Smooth muscle cell (in vitro differentiated cells): ENCODE results near the gene CLECL1. TPM values are rescaled to one million over a fixed set of nuclear protein-coding genes. Genes with fewer than 3 reads are reported as not detected.

ENCODE experiments used
- DNase-seq: peaks from one replicate; lab custom pipeline; 2025; ENCODE audit not compliant: unreplicated experiment; lab: John Stamatoyannopoulos, UW
- H2AFZ ChIP-seq: fragments of 200-600 bp; sonication (generic); 2 replicates; pipeline ENCODE4 v1.6.0; 2016; ENCODE audit warnings: antibody characterized with exemption, low read depth, mild to moderate bottlenecking
- H3F3A ChIP-seq: fragments of 200-600 bp; sonication (generic); 2 replicates; pipeline ENCODE4 v1.6.0; 2017; ENCODE audit warnings: antibody characterized with exemption, low read depth
- H3K27ac ChIP-seq: fragments of 200-600 bp; sonication (generic); 2 replicates; pipeline ENCODE4 v1.5.1; 2016; ENCODE audit warnings: low read depth, mild to moderate bottlenecking
- H3K27me3 ChIP-seq: fragments of 200-600 bp; sonication (generic); 2 replicates; pipeline ENCODE4 v1.6.1; 2016; ENCODE audit warnings: low read depth, mild to moderate bottlenecking
- H3K36me3 ChIP-seq: fragments of 200-600 bp; sonication (generic); 2 replicates; pipeline ENCODE4 v1.5.1; 2016; ENCODE audit warnings: low read depth
- H3K4me1 ChIP-seq: fragments of 200-600 bp; sonication (generic); 2 replicates; pipeline ENCODE4 v1.5.1; 2016; ENCODE audit warnings: low read depth
- H3K4me2 ChIP-seq: fragments of 200-600 bp; sonication (generic); 2 replicates; pipeline ENCODE4 v1.6.0; 2016; ENCODE audit warnings: mild to moderate bottlenecking
- H3K4me3 ChIP-seq: fragments of 200-600 bp; sonication (generic); 2 replicates; pipeline ENCODE4 v1.5.1; 2016; ENCODE audit warnings: mild to moderate bottlenecking
- H3K79me2 ChIP-seq: fragments of 200-600 bp; sonication (generic); 2 replicates; pipeline ENCODE4 v1.6.0; 2016; ENCODE audit warnings: low read depth, mild to moderate bottlenecking
- H3K9ac ChIP-seq: fragments of 200-600 bp; sonication (generic); 2 replicates; pipeline ENCODE4 v1.6.0; 2016; ENCODE audit warnings: low read depth
- H3K9me3 ChIP-seq: fragments of 200-600 bp; sonication (generic); replicated peaks from 2 replicates; pipeline ENCODE4 v1.5.1; 2016; ENCODE audit warnings: low read depth
- H4K20me1 ChIP-seq: fragments of 200-600 bp; sonication (generic); 2 replicates; pipeline ENCODE4 v1.6.0; 2016; ENCODE audit warnings: low read depth
- WGBS: methylation state at CpG from one replicate; pipeline ENCODE4 v1.1.7; 2016; ENCODE audit warnings: low lambda C conversion rate; 5-methylcytosine and 5-hydroxymethylcytosine counted together
- polyA plus RNA-seq: library from polyadenylated mRNA; unstranded; fragments of >200 nt; fragmentation: Nextera tagmentation; extraction: Ambion mirVana; gene quantifications from 2 replicates; pipeline ENCODE4 v1.2.1, GENCODE V29; 2016
- total RNA-seq: library from RNA; depleted of rRNA; stranded (reverse); fragments of >200 nt; gene quantifications from 2 replicates; pipeline ENCODE4 v1.2.3, GENCODE V29; 2014
- TF ChIP-seq, protein P1 (sequence below): fragments of 200-600 bp; sonication (generic); IDR thresholded peaks from 2 replicates; pipeline ENCODE4 v1.5.1; 2017; ENCODE audit warnings: borderline replicate concordance, mild to moderate bottlenecking, antibody characterized with exemption; ENCODE audit not compliant: insufficient read depth, poor library complexity, severe bottlenecking

Gene CLECL1
- total and polyA plus RNA-seq, 2 experiments from 2014 or later: not detected

DNA sequence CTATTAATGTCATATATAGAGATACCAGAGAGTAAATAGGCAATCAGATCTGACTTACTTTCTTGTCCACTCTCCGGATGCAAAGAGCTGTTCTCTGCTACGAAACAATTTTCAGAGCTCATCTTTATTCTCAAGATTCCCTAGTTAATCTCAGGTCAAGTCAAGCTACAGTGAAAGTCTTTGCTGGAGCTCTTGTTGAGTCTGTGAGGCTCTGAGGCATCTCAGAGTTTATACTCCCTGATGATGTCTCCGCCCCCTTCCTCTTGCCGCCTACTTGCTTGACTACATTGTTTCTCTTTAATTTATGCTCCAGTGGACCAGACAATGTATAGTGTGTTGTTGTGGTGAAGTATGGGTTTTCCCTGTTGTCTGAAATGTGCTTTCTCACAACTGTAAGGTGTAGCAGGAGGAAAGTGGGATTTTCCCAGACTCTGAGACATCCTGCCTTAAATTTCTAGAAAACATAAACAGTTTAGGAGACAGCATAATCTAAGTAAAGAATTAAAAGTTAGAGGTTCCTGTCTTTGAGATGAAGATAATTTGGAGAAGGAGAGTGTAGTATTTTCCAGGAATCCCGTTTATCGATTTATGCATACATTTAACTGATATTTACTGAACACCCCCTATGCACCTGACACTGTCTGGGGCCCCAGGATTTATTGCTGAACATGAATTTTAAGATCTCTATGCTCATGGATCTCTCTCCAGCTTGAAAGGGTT is 28.0 kb upstream of the CLECL1 start, which contains the start of gene CD69:
Gene CD69, minus strand, starts transcription at position 203 of the 720 bp plus-strand sequence. Its CDS starts 81 bp downstream, at position 122.
- H3K9me3 ChIP-seq: no peaks in the 10 kb centered on the region
- no peak within 1 kb of the TSS for H3K4me3 ChIP-seq
- no peaks in the 10 kb centered on the region for H3K27me3 ChIP-seq
- H3K36me3 ChIP-seq: no peaks in the 10 kb centered on the region
- H3F3A ChIP-seq: no peaks in the 10 kb centered on the region
- TF ChIP-seq, protein P1, sequence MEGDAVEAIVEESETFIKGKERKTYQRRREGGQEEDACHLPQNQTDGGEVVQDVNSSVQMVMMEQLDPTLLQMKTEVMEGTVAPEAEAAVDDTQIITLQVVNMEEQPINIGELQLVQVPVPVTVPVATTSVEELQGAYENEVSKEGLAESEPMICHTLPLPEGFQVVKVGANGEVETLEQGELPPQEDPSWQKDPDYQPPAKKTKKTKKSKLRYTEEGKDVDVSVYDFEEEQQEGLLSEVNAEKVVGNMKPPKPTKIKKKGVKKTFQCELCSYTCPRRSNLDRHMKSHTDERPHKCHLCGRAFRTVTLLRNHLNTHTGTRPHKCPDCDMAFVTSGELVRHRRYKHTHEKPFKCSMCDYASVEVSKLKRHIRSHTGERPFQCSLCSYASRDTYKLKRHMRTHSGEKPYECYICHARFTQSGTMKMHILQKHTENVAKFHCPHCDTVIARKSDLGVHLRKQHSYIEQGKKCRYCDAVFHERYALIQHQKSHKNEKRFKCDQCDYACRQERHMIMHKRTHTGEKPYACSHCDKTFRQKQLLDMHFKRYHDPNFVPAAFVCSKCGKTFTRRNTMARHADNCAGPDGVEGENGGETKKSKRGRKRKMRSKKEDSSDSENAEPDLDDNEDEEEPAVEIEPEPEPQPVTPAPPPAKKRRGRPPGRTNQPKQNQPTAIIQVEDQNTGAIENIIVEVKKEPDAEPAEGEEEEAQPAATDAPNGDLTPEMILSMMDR: no peak
- H3K4me2 ChIP-seq: peak within 1 kb of the TSS; percentile 30
- H4K20me1 ChIP-seq: no peaks in the 10 kb centered on the region
- no peak within 1 kb of the TSS for H3K27ac ChIP-seq
- peaks cover 10% of the 10 kb centered on the region for H3K4me1 ChIP-seq
- DNase-seq: no peak
- 83% methylated on average over 6 of the region's 6 CpGs for WGBS
- no peaks in the 10 kb centered on the region for H3K79me2 ChIP-seq
- no peak within 1 kb of the TSS for H3K9ac ChIP-seq
- peak within 1 kb of the TSS; percentile 44 for H2AFZ ChIP-seq

- DNase-seq: no peak
- no peak overlapping the region for H3K4me2 ChIP-seq
- H3K36me3 ChIP-seq: no peaks in the 10 kb centered on the region
- H4K20me1 ChIP-seq: no peaks in the 10 kb centered on the region
- H3K9me3 ChIP-seq: no peaks in the 10 kb centered on the region
- H3K27me3 ChIP-seq: no peaks in the 10 kb centered on the region
- no peaks in the 10 kb centered on the region for H3F3A ChIP-seq
- H3K4me1 ChIP-seq: peaks cover 10% of the 10 kb centered on the region
- no peak overlapping the region for H3K4me3 ChIP-seq
- TF ChIP-seq, protein P1: no peak
- 96% methylated on average over 1 of the region's 1 CpG for WGBS
- no peaks in the 10 kb centered on the region for H3K79me2 ChIP-seq
- H2AFZ ChIP-seq: no peak overlapping the region
- no peak overlapping the region for H3K27ac ChIP-seq
- no peak overlapping the region for H3K9ac ChIP-seq
Measured at GRCh38 chr12:9760120-9760519, 27.2 kb upstream of the CLECL1 start.

DNA sequence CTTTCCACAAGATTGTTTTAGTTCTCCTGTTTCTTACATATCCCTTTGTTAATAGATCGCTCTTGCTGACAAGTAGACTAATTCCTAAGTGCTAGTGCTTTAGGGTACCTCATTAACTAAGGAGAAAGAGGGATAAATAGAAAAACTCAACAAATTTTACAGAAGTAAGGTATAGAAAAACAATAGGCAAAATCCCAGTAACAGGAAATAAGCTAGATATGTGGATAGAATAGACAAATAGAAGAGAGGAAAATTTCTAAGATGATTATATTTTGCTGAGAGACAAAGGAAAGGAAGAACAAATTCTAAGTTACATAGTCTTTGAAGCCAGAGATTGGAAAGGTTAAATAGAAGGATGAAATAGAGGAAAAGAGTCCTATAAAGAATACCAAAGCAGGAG is 26.8 kb upstream of the CLECL1 start:
- Histone ChIP-seq H3K79me2 (no peaks in the 10 kb centered on the region), H2AFZ (no peak overlapping the region), H4K20me1 (no peaks in the 10 kb centered on the region), H3K27ac (no peak overlapping the region), H3K36me3 (no peaks in the 10 kb centered on the region), H3K27me3 (no peaks in the 10 kb centered on the region), H3K9ac (no peak overlapping the region), H3K4me1 (peaks cover 10% of the 10 kb centered on the region), H3K4me3 (no peak overlapping the region), H3F3A (no peaks in the 10 kb centered on the region), H3K4me2 (no peak overlapping the region), H3K9me3 (no peaks in the 10 kb centered on the region)
- TF ChIP-seq, protein P1: no peak
- no peak for DNase-seq
- WGBS: 97% methylated on average over 1 of the region's 1 CpG

- Histone ChIP-seq H3K27ac (no peak overlapping the region), H3K4me3 (no peak overlapping the region), H3K9me3 (no peaks in the 10 kb centered on the region), H3K36me3 (no peaks in the 10 kb centered on the region), H3K9ac (no peak overlapping the region), H3K79me2 (no peaks in the 10 kb centered on the region), H3K27me3 (no peaks in the 10 kb centered on the region), H2AFZ (no peak overlapping the region), H3K4me2 (no peak overlapping the region), H3F3A (no peaks in the 10 kb centered on the region), H4K20me1 (no peaks in the 10 kb centered on the region), H3K4me1 (peaks cover 10% of the 10 kb centered on the region)
- no peak for DNase-seq
- WGBS: 84% methylated on average over 3 of the region's 3 CpGs
- TF ChIP-seq, protein P1: no peak
Measured at GRCh38 chr12:9758119-9758518, 25.2 kb upstream of the CLECL1 start.
